ENCODE results near the gene RYR2. TPM values are rescaled to one million over a fixed set of nuclear protein-coding genes. Genes with fewer than 3 reads are reported as not detected.

The RYR2 gene
- polyA plus RNA-seq, 1 of the 3 experiments (the other 2 are of a cell fraction), result under 0.01 TPM

DNA sequence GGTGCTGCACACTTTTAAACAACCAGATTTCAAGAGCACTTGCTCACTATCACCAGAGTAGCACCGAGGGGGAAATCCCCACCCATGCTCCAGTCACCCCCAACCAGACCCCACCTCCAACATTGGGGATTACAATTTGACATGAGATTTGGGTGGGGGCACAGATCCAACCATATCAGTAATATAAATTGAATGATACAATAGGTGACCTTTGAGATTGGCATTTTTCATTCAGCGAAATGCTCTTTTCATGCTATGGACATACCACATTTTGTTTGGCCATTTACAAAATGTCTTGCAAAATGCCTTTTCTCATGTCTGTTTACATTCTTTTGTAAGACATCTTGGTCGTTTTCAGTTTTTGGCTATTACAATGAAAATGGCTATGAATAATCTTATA, 23.9 kb downstream of the RYR2 start:
- no peaks in the 10 kb centered on the region for H3K79me2 ChIP-seq (ENCODE audit: insufficient read depth)
- H2AFZ ChIP-seq (ENCODE audit: low read depth), result no peak overlapping the region
- WGBS (ENCODE audit: low lambda C conversion rate), result 27% methylated on average over 3 of the region's 3 CpGs
- no peak for DNase-seq
- no peaks in the 10 kb centered on the region for H3K27me3 ChIP-seq (ENCODE audit: insufficient read depth)
- CTCF ChIA-PET, result no interaction called here
- H3K9me2 ChIP-seq, result no peaks in the 10 kb centered on the region
- H3F3A ChIP-seq (replicated peaks; ENCODE audit: insufficient read depth), result no peaks in the 10 kb centered on the region
- H3K4me3 ChIP-seq (ENCODE audit: low read depth in 2 of 2, low read length in 1 of 2), result no peak overlapping the region
- H3K4me1 ChIP-seq (ENCODE audit: control insufficient read depth in 1 of 2, insufficient read depth in 2 of 2, low read depth in 1 of 2, low read length in 1 of 2), result no peaks in the 10 kb centered on the region; a peak in 1 of 4 replicates
- H3K27ac ChIP-seq (ENCODE audit: low read depth in 2 of 2, low read length in 1 of 2), result no peak overlapping the region
- no peaks in the 10 kb centered on the region for H3K36me3 ChIP-seq (replicated peaks in 1 of 2; ENCODE audit: control insufficient read depth in 1 of 2, insufficient read depth in 2 of 2, low read length in 1 of 2)
- H3K9me3 ChIP-seq, result 0 out of 2 replicates have a peak, but pooled peaks cover 4% of the 10 kb centered on the region
- POLR2A ChIA-PET, result no interaction called here
- no peaks in the 10 kb centered on the region for H4K20me1 ChIP-seq (ENCODE audit: insufficient read depth)
- no peak overlapping the region for H3K9ac ChIP-seq
- H3K4me2 ChIP-seq, result no peak overlapping the region
- TF ChIP-seq EP300 (IDR thresholded peaks at IDR 0.05; ENCODE audit: borderline replicate concordance in 1 of 2, low read depth in 1 of 2, low read length in 1 of 2), result no peak
- TF ChIP-seq, protein P1, sequence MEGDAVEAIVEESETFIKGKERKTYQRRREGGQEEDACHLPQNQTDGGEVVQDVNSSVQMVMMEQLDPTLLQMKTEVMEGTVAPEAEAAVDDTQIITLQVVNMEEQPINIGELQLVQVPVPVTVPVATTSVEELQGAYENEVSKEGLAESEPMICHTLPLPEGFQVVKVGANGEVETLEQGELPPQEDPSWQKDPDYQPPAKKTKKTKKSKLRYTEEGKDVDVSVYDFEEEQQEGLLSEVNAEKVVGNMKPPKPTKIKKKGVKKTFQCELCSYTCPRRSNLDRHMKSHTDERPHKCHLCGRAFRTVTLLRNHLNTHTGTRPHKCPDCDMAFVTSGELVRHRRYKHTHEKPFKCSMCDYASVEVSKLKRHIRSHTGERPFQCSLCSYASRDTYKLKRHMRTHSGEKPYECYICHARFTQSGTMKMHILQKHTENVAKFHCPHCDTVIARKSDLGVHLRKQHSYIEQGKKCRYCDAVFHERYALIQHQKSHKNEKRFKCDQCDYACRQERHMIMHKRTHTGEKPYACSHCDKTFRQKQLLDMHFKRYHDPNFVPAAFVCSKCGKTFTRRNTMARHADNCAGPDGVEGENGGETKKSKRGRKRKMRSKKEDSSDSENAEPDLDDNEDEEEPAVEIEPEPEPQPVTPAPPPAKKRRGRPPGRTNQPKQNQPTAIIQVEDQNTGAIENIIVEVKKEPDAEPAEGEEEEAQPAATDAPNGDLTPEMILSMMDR (IDR thresholded peaks at IDR 0.05), result no peak
- no peak for TF ChIP-seq RCOR1 (IDR thresholded peaks at IDR 0.05; ENCODE audit: low read length)
- TF ChIP-seq GABPA (IDR thresholded peaks at IDR 0.05; ENCODE audit: low read depth), result no peak
- TF ChIP-seq TEAD4 (IDR thresholded peaks at IDR 0.05; ENCODE audit: borderline replicate concordance, insufficient read depth), result no peak
- TF ChIP-seq YY1 (IDR thresholded peaks at IDR 0.05; ENCODE audit: low read depth), result no peak
- TF ChIP-seq TAF1 (IDR thresholded peaks at IDR 0.05; ENCODE audit: borderline replicate concordance, low read depth, low read length), result no peak

DNA sequence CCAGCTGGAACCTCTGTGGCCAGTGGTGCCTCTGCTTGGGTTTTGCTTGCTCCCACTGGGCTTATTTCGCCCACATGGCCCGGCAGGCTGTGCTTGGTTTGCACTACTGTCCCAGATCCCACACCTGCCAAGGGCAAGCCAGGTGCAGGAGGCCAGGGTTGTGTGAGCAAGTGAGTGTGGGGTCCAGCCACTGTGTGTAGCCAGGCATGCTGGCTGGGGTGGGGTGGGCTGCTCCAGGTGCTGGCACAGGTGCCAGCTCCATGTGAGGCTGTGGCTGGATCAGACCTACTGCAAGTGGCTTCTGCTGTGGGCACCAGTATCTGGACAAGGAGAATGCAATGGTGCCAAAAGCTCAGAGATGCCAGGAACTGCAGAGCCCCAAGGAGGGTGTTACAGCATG, 28.5 kb downstream of the RYR2 start:
- H3K4me3 ChIP-seq (ENCODE audit: low read depth in 2 of 2, low read length in 1 of 2), result no peak overlapping the region
- WGBS (ENCODE audit: low lambda C conversion rate), result 20% methylated on average over 1 of the region's 2 CpGs
- no peaks in the 10 kb centered on the region for H3K27me3 ChIP-seq (ENCODE audit: insufficient read depth)
- H3K79me2 ChIP-seq (ENCODE audit: insufficient read depth), result no peaks in the 10 kb centered on the region
- H3F3A ChIP-seq (replicated peaks; ENCODE audit: insufficient read depth), result no peaks in the 10 kb centered on the region
- H3K4me1 ChIP-seq (ENCODE audit: control insufficient read depth in 1 of 2, insufficient read depth in 2 of 2, low read depth in 1 of 2, low read length in 1 of 2), result no peaks in the 10 kb centered on the region; a peak in 1 of 4 replicates
- ChIA-PET CTCF (interaction anchor here (1.6 kb wide), 1 partner anchor 12 kb away, joined by 5 read pairs; no protein-coding TSS in a partner anchor), POLR2A (interaction anchor here (0.7 kb wide), 1 partner anchor 316 kb away, joined by 3 read pairs; no protein-coding TSS in a partner anchor)
- no peak overlapping the region for H2AFZ ChIP-seq (ENCODE audit: low read depth)
- no peak for DNase-seq
- no peak overlapping the region for H3K27ac ChIP-seq (ENCODE audit: low read depth in 2 of 2, low read length in 1 of 2)
- H3K9me3 ChIP-seq, result 0 out of 2 replicates have a peak, but pooled peaks cover 4% of the 10 kb centered on the region
- H3K4me2 ChIP-seq, result no peak overlapping the region
- no peaks in the 10 kb centered on the region for H4K20me1 ChIP-seq (ENCODE audit: insufficient read depth)
- no peaks in the 10 kb centered on the region for H3K36me3 ChIP-seq (replicated peaks in 1 of 2; ENCODE audit: control insufficient read depth in 1 of 2, insufficient read depth in 2 of 2, low read length in 1 of 2)
- no peak overlapping the region for H3K9ac ChIP-seq
- H3K9me2 ChIP-seq, result no peaks in the 10 kb centered on the region
- TF ChIP-seq, protein P2, sequence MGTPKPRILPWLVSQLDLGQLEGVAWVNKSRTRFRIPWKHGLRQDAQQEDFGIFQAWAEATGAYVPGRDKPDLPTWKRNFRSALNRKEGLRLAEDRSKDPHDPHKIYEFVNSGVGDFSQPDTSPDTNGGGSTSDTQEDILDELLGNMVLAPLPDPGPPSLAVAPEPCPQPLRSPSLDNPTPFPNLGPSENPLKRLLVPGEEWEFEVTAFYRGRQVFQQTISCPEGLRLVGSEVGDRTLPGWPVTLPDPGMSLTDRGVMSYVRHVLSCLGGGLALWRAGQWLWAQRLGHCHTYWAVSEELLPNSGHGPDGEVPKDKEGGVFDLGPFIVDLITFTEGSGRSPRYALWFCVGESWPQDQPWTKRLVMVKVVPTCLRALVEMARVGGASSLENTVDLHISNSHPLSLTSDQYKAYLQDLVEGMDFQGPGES (IDR thresholded peaks at IDR 0.05; ENCODE audit: low read depth, low read length), result no peak
- TF ChIP-seq, protein P3, sequence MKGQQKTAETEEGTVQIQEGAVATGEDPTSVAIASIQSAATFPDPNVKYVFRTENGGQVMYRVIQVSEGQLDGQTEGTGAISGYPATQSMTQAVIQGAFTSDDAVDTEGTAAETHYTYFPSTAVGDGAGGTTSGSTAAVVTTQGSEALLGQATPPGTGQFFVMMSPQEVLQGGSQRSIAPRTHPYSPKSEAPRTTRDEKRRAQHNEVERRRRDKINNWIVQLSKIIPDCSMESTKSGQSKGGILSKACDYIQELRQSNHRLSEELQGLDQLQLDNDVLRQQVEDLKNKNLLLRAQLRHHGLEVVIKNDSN (IDR thresholded peaks at IDR 0.05; ENCODE audit: borderline replicate concordance, low read depth), result no peak
- TF ChIP-seq, protein P4, sequence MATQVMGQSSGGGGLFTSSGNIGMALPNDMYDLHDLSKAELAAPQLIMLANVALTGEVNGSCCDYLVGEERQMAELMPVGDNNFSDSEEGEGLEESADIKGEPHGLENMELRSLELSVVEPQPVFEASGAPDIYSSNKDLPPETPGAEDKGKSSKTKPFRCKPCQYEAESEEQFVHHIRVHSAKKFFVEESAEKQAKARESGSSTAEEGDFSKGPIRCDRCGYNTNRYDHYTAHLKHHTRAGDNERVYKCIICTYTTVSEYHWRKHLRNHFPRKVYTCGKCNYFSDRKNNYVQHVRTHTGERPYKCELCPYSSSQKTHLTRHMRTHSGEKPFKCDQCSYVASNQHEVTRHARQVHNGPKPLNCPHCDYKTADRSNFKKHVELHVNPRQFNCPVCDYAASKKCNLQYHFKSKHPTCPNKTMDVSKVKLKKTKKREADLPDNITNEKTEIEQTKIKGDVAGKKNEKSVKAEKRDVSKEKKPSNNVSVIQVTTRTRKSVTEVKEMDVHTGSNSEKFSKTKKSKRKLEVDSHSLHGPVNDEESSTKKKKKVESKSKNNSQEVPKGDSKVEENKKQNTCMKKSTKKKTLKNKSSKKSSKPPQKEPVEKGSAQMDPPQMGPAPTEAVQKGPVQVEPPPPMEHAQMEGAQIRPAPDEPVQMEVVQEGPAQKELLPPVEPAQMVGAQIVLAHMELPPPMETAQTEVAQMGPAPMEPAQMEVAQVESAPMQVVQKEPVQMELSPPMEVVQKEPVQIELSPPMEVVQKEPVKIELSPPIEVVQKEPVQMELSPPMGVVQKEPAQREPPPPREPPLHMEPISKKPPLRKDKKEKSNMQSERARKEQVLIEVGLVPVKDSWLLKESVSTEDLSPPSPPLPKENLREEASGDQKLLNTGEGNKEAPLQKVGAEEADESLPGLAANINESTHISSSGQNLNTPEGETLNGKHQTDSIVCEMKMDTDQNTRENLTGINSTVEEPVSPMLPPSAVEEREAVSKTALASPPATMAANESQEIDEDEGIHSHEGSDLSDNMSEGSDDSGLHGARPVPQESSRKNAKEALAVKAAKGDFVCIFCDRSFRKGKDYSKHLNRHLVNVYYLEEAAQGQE (IDR thresholded peaks at IDR 0.05; ENCODE audit: low read depth, low read length), result no peak
- TF ChIP-seq EP300 (IDR thresholded peaks at IDR 0.05; ENCODE audit: borderline replicate concordance in 1 of 2, low read depth in 1 of 2, low read length in 1 of 2) (no peak), JUND (IDR thresholded peaks at IDR 0.05) (no peak), FOXM1 (IDR thresholded peaks at IDR 0.05; ENCODE audit: low read depth) (no peak), MXI1 (IDR thresholded peaks at IDR 0.05; ENCODE audit: low read depth, low read length) (no peak), SMC3 (IDR thresholded peaks at IDR 0.05; ENCODE audit: low read depth, low read length) (no peak), RAD21 (IDR thresholded peaks at IDR 0.05; ENCODE audit: low read length) (no peak), YY1 (IDR thresholded peaks at IDR 0.05; ENCODE audit: low read depth) (no peak)
- TF ChIP-seq, protein P5, sequence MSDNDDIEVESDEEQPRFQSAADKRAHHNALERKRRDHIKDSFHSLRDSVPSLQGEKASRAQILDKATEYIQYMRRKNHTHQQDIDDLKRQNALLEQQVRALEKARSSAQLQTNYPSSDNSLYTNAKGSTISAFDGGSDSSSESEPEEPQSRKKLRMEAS (IDR thresholded peaks at IDR 0.05; ENCODE audit: low read depth), result no peak
- TF ChIP-seq, protein P6, sequence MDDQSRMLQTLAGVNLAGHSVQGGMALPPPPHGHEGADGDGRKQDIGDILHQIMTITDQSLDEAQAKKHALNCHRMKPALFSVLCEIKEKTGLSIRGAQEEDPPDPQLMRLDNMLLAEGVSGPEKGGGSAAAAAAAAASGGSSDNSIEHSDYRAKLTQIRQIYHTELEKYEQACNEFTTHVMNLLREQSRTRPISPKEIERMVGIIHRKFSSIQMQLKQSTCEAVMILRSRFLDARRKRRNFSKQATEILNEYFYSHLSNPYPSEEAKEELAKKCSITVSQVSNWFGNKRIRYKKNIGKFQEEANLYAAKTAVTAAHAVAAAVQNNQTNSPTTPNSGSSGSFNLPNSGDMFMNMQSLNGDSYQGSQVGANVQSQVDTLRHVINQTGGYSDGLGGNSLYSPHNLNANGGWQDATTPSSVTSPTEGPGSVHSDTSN (IDR thresholded peaks at IDR 0.05), result no peak

Data from SK-N-SH (cell line).